Daoy (cell line): ENCODE measurements around the gene FAM124A. TPM values are rescaled to one million over a fixed set of nuclear protein-coding genes. Genes with fewer than 3 reads are reported as not detected.

Experiments
- DNase-seq: peaks from one replicate; pipeline ENCODE4 v3.0.0-alpha.2; 2015; ENCODE audit warnings: low read depth
- total RNA-seq: library from RNA; depleted of rRNA; stranded (reverse); fragments of >200 nt; shearing (Covaris generic); gene quantifications from 2 replicates; pipeline ENCODE4 v1.2.3, GENCODE V29; 2014

FAM124A gene
- total RNA-seq, 1 experiment from 2014 or later: 0.46 TPM

DNA sequence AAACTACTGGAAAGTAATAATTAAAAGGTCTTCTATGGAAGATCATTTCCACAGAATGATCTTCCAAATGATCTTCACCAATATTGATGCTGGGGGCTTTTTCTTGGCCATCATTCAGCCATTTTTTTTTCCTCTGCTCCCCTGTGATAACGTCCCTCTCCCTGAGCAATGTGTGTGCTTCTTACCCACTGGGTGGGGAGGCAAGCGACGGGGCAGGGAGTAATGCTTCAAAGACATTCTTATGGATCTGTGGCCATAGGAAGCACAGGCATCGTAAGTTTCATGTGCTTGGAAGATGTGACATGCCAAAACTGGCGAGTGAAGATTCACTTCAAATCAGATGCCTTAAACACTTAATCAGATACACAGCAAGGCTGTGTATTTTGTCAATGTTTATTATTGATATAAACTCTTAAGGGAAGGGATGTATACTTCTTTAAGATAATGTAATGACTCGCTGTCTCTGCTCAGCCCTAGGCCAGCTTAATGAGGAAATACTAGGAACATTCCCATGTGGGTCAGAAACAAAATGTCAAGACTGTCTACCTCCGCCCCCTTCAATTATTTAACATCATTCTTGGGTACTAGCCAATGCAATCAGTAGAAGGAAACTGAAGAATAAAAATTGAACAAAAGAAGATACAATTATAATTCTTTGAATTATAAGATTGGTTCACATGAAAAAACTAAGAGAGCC is 83.2 kb downstream of the FAM124A start:
- DNase-seq: no peak

DNA sequence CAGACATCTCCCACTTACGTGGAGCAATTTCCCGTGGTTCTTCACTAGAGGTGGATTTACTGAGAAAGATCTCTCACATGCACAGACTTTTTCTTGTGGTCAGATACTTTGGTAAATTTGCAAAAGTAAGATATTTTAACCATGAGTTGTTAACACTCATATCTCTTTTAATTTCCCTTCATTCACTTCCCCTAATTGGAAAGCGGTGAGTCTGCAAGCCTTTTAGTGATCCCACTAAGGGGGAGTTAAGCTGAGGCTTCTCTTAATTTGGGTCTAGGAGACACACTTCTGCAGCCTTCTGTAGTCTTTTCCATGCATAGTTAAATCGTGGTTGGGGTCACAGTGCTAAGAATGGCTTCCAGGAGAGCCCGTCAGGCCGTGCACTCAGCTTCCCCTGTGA is 86.6 kb downstream of the FAM124A start:
- DNase-seq: no peak

DNA sequence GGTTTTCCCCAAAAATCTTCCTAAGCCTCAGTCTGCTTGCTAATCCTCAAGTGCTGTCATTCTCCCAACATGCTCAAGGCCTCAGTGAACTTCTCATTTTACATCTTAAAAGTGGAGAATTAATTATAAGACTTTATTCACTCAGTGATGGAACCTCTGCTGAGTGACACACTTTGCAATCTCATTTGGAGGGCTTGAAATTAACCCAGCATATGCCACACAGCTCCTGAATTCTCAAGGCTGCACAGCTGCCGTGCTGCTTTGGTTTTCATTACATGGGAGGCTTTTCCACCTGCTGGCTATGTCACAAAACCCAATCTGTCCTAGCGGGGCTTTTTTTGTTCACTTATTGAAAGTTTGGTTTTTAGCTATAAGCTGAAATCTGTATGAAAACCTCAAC is 89.0 kb downstream of the FAM124A start:
- DNase-seq: no peak

DNA sequence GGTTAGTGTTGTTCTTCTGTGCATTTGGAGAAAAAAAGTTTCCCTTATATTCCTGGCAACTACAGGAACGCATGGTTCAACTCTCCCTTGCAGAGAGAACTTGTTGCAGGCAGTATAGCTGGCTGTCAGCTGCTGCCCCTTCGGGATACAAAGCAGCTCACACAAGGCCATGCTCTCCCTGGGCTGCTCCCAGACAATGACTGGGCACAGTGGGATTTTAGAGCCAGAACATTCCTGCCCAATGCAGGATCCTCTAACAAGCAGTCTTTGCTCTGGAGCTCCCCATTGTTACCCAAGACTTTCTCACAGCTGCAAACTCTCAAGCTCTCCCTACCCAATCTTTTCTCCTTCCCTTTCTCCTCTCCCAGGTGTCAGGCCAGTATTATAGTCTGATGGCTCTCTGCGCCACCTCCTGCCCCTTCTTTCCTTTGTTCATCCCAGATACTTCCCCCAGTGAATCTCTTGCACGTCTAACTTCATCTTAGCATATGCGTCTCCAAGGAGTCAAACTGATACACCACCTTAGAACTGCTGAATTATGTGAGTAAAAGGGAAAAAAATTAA is 89.8 kb downstream of the FAM124A start:
- DNase-seq: no peak

DNA sequence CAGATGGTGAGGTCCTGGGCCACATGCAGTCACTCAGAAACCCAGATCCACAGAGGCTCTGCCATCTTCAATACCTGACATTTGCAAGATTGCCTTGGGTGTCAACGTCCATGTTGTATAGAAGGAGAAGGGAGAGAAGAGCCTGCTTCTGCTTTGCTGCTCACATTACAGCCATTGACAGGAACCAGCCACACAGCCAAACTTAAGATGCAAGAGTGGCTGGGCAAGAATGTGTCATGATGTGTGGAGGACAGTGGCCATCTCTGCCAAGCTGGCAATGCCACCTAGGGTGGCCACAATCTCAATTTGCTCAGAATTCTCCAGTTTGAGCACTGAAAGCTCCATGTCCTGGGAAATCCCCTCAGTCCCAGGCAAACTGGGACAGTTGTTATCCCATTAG is 91.4 kb downstream of the FAM124A start:
- DNase-seq: no peak

DNA sequence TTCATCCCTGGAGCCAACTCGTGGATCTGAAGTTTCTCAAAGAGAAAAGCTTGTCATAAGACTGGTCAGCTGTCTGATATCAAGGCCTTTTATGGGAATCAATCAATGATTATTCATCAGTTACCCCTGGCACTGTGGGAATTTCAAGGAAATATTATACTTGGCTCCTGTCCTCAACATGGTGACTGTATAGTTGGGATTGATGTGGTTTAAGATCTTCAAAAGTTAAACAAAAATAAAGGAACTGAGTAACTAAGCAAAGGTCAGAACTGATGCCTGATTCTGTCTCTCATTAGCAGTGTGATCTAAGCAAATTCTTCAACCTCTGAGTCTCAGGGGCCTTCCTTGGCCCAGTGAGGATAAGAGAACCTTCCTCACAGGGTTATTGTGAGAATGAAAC is 95.1 kb downstream of the FAM124A start:
- DNase-seq: peak; percentile 56

DNA sequence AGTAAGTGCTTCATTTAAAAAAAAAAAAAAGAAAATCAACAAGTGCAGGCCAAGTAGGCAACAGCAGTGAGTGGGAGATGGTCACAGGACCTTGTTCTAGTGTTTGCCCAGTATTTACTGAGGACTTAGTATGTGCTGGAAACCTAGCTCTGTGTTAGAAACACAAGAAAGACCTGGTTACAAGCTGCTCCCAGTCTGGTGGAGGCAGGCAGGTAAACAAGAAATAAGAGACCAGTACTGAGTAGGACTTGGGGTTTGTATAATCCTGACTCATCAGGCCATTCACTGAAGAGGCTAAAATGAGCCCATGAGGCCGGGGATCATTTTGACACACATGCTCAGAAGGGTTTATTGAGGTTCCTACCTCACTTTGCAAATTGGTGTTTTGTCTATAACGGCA is 95.8 kb downstream of the FAM124A start:
- DNase-seq: peak; percentile 12

DNA sequence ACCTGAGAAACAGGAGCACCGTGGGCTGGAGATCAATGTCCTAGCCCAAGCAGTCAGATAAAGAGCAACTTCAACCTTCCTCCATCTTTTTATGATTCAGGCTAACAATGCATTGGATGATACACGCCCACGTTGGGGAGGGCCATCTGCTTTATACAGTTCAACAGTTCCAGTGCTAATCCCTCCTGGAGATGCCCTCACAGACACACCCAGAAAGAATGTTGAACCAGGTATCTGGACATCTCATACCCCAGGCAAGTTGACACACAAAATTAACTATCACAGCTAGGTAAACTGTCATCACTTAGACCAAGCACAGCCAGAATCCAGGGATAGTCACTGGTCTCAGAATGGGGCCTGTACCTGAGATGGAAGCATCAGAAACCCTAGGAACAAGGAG is 96.7 kb downstream of the FAM124A start:
- no peak for DNase-seq

DNA sequence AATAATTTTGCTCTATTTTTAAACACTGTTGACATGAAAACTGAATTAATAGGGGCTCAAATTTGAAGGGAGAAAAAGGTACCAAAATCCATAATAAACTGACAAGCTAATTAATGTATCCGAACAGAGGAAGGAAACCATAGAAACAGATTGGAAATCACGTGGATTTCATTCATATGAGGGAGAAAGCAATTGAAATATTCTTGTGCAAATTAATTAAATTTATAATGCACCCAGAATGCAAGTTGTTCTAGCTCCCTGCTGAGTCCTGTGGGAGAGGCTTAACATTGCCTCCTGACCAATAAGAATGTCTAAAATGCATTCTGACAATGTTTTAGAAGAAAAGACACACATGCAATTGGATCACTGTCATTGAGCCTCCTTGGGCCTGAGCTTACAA is 99.6 kb downstream of the FAM124A start:
- DNase-seq: no peak

DNA sequence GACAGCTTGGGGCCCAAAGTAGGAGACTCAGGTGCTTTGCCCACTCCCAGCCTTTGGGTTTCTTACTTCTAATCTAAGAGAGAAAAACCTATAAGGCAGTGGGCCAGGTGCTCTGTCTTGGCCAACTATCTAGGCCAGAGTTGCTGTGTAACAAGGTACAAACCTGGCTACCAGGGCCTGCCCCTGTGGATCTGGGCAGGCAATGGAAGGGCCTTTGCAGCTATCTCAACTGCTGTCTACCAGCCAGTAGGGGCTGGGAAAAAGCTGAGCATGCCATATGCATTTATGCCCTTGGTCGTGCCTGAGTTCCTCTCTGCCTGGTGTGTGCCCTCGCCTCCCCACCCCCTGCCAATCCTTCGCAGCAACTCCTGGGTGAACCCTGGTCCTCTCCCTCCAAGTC is 100.6 kb downstream of the FAM124A start:
- DNase-seq: no peak

DNA sequence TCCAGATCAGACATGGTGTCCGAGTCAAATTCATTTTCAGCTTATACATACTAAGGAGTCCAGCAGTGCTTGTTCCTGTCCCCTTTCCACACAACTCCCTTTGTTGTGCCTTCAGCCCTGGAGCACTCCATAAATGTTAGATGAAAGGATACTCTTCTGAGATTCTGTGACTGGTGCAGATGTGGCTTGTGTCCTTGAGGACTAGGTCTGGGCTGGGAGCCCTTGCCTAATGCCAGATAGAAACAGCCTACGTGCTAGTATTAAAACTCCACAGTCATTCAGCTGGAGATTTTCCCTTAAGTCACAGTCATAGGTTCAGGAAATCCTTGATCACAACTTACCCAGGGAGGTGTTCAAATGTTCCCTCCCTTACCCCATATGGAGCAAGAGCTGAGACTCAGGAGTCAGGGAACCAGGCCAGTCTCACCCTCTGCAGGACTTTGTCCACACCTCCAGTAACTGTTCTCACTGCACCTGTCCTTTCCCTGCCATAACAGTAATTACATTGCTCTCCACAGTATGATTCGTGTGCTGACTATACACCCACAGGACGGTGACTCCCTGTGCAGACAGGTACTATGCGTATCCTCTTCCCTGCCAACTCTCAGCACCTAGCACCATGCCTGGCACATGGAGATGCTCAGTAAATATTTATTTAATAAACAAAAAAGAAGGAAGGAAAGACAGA is 101.8 kb downstream of the FAM124A start:
- DNase-seq: no peak

DNA sequence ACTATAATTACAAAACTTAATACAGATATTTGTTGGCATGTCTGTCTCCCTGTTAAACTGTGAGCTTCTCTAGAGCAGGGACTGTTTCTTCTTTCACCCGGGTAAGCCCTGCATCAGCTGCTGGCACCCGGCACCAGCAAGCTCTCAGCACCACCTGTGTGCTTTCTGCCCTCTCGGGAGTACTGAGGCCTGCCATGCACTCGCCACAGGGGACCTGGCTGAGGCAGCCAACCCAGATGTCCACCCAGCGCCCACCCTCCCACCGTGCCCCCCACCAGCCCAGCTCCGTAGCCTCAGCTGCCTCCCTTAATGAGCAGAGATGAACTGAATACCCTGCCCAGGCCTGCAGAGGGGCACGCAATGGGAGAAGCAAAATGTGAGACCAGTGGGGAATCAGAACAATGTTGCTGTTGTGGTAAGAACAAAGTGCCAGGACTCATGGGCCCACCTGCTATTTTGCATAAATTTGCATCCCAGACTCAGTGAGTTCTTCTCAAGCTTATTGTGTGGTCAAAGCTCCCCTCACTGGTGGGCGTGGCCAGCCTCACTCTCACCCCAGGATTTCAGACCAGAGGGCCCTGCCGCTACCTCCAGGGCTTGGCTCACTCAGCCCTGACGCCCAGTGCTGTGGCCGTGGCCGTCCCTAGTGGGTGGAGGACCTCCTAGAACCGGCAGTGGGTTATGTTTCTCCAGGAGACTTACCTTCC is 102.7 kb downstream of the FAM124A start:
- DNase-seq: no peak

DNA sequence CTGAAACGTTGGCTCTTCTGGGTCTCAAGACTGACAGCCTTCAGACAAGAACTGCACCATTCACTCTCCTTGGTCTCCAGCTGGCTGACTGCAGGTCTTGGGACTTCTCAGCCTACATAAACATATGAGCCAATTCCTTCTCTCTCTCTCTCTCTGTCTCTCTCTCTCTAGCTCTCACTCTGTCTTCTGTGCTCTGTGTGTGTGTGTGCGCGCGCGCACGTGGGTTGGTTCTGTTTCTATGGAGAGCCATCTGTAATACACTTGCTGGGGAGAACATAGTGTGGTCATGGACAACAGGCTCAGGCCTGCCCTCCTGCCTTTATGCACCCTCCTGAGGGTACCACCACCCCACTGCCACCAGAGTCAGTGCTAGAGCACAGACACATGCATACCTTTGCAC is 103.6 kb downstream of the FAM124A start:
- DNase-seq: no peak

DNA sequence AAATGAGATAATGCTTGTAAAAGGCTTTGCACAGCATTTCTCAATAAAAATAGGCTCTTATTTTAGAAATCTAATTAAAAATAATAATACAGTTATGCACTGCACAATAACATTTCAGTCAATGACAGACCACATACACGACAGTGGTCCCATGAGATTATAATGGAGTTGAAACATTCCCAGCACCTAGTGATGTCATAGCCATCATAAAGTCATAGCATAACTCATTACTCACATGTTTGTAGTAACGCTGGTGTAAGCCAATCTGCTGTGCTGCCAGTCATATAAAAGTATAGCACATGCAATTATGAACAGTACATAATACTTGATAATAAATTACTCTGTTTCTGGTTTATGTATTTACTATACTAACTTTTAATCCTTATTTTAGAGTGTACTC is 104.6 kb downstream of the FAM124A start:
- no peak for DNase-seq

DNA sequence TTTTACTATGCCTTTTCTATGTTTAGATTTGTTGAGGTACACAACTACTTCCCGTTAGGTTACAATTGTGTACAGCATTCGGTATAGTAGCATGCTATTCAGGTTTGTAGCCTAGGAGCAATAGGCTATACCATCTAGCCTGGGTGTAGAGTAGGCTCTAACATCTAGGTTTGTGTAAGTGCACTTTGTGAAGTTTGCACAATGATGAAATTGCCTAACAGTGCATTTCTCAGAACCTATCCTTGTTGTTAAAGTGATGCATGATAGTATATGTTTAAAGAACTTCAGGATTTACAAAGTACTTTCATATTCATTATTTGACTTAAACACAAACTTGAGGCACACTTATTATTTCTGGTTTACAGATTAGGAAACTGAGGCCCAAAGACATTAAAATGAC is 105.8 kb downstream of the FAM124A start:
- no peak for DNase-seq

DNA sequence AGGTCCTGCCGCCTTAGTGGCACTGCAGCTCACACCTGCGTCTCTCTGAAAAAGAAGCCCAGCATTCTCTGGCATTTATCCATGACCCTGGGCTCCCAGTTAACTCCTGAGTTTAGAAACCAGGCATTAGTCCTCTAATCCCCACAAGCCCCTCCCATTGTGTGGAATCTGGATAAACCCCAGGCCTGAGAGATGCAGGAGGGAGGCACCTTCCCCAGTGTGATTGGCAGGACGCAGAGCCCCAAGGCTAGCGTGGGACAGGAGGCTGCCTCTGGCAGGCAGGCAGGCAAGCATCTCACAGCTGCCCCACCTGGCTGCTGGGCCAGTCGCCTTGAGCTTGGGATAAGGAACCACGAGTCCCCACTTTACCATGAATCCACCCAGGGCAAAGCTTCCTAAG is 106.3 kb downstream of the FAM124A start:
- DNase-seq: no peak

DNA sequence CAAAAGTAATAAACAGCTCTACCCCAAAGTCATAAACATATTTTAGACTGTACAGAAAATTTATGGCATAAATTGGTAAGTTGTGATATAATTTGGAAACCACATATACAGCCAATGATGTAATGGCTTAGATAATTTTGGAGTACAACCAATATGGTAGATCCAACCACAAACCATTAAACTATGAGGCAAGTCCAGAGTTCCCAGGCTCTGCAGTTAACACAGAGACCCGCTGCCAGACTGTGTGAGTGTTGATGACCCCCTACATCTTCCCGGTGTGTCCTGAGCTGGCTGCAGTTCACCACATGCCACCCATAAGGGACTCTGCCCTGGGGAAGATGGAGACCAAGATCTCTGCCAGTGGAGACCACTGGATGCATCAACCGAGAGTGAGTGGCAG is 107.4 kb downstream of the FAM124A start:
- peak; percentile 12 for DNase-seq

DNA sequence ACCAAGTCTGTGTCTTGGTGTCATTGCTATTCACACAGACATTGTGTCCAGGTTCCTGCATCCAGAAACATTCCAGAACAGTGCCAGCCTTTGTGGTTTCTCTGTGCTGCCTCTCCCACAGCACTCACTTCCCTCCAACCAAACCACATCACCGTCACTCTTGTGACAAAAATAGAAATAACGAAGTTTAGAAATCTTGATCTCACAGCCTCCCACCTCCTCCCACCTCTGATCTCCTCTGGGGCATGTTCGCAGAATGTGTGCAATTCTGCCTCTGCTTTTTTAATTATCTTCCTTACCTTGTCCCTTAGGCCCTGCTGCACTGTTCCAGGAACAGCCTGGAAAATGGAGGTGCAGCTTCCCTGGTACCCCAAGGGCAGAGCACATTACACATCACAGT is 108.6 kb downstream of the FAM124A start:
- DNase-seq: peak; percentile 46

DNA sequence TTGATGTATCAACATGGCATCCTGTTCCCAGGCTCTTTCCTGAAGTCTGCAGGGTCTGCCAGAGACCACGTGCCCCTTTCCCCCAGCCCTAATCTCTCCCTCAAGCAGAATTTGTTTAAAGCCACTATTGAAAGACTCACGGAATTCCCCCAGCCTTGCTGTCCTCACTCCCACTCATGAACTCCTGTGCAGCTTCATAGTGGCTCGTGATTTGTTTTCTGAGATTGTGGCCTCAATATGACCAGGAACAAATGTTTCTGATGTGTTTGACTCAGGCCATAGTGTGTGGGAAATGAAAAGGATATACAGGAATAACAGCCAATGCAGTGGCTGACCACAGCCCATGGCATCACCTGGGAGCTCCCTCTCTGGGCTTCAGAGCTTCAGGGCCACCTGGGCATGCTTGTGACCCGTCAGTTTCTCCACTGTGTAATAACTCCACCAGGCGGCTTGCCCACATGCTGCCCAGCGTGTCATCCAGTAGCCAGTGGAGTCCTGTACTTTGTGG is 109.2 kb downstream of the FAM124A start:
- no peak for DNase-seq

DNA sequence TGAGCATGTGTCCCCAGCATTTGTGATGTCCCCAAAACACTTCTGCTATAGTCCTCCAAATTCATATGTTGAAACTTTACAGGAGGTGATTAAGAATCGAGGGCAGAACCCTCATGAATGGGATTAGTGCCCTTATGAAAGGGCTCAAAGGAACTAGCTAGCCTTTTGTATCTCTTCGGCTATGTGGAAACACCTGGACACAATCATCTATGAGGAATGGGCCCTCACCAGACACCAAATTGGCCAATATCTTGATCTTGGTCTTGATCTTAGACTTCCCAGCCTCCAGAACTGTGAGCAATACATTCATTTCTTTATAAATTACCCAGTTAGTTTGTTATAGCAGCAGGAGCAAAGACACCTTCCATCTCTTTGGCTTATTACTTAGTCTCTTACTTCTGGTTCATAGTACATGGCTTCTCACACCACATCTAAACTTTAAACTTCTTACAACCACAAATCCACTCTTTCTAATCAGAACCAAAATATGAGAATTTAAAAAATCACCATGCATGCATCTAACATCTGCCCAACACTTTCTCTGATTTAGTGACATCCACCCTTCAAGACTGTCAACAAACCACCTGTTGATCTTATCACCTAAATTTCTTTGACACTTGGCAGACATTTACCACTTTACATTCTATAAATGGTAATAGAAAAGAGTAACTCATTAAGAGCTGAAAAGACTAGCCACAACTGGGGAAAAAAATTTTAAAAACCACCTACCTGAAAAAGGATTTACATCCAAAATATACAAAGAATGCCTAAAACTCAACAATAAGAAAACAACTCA is 110.6 kb downstream of the FAM124A start:
- DNase-seq: no peak

DNA sequence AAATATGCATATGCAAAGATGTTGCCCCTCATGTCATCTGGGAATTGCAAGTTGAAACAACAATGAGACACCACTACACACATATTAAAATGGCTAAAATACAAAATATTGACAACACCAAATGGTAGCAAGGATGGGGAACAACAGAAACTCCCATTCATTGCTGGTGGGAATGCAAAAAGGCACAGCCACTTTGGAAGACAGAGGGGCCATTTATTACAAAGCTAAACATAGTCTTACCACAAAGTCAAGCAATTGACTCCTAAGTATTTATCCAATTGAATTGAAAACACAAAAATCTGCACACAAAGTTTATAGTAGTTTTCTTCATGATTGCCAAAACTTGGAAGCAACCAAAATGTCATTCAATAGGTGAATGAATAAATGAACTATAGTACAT is 111.2 kb downstream of the FAM124A start:
- DNase-seq: no peak

DNA sequence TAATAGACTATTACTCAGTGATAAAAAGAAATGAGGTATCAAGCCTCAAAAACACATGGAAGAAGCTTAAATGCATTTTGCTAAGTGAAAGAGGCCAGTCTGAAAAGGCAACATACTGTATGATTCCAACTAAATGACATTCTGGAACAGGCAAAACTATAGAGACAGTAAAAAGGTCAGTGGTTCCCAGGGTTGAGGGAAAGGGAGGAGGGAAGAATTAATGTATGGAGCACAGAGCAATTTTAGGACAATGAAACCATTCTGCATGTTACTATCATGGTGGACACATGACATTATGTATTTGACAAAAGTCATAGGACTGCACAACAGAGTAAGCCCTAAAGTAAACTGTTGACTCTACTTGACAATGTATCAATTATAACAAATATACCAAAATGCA is 111.6 kb downstream of the FAM124A start:
- DNase-seq: no peak
